ENCODE results near the gene EMSY.
A peak's percentile ranks its signal among the peaks of the same experiment; 100 is the strongest.

EMSY gene

GRCh38 chr11:76524919-76525318, 80.1 kb downstream of the EMSY start:
- DNase-seq (ENCODE audit: extremely low read depth, low read depth) = peak; percentile 30
- no peak overlapping the region for H3K4me3 ChIP-seq (replicated peaks; ENCODE audit: low read depth, low read length)

GRCh38 chr11:76526878-76527277, 82.1 kb downstream of the EMSY start:
- no peak overlapping the region for H3K4me3 ChIP-seq (replicated peaks; ENCODE audit: low read depth, low read length)
- no peak for TF ChIP-seq CTCF (IDR thresholded peaks at IDR 0.05; ENCODE audit: low read depth, low read length, missing control alignments)
- no peak for DNase-seq (ENCODE audit: extremely low read depth, low read depth)

More at GRCh38 chr11:76524919-76525318, 80.1 kb downstream of the EMSY start:
- no peak for TF ChIP-seq CTCF (IDR thresholded peaks at IDR 0.05; ENCODE audit: low read depth, low read length, missing control alignments)

GRCh38 chr11:76542436-76542835, 97.6 kb downstream of the EMSY start:
- no peak for TF ChIP-seq CTCF (IDR thresholded peaks at IDR 0.05; ENCODE audit: low read depth, low read length, missing control alignments)
- H3K4me3 ChIP-seq (replicated peaks; ENCODE audit: low read depth, low read length) = no peak overlapping the region
- no peak for DNase-seq (ENCODE audit: extremely low read depth, low read depth)

- no peak overlapping the region for H3K4me3 ChIP-seq (replicated peaks; ENCODE audit: low read depth, low read length)
- DNase-seq (ENCODE audit: extremely low read depth, low read depth) = no peak
- no peak for TF ChIP-seq CTCF (IDR thresholded peaks at IDR 0.05; ENCODE audit: low read depth, low read length, missing control alignments)
Observed at GRCh38 chr11:76543006-76543703, 98.3 kb downstream of the EMSY start.

- DNase-seq (ENCODE audit: extremely low read depth, low read depth) = no peak
- no peak overlapping the region for H3K4me3 ChIP-seq (replicated peaks; ENCODE audit: low read depth, low read length)
- no peak for TF ChIP-seq CTCF (IDR thresholded peaks at IDR 0.05; ENCODE audit: low read depth, low read length, missing control alignments)
Observed at GRCh38 chr11:76550781-76551180, 106.0 kb downstream of the EMSY start.

- DNase-seq (ENCODE audit: extremely low read depth, low read depth) = no peak
- no peak overlapping the region for H3K4me3 ChIP-seq (replicated peaks; ENCODE audit: low read depth, low read length)
- no peak for TF ChIP-seq CTCF (IDR thresholded peaks at IDR 0.05; ENCODE audit: low read depth, low read length, missing control alignments)
Observed at GRCh38 chr11:76551400-76551799, 106.6 kb downstream of the EMSY start.

- no peak overlapping the region for H3K4me3 ChIP-seq (replicated peaks; ENCODE audit: low read depth, low read length)
- no peak for TF ChIP-seq CTCF (IDR thresholded peaks at IDR 0.05; ENCODE audit: low read depth, low read length, missing control alignments)
- no peak for DNase-seq (ENCODE audit: extremely low read depth, low read depth)
Observed at GRCh38 chr11:76552987-76553386, 108.2 kb downstream of the EMSY start.
